DOHH2 (cell line): ENCODE results near the gene CEP131.
A peak's percentile ranks its signal among the peaks of the same experiment; 100 is the strongest.

Experiments
- EZH2phosphoT487 ChIP-seq: fragments of 200-600 bp; sonication (generic); IDR thresholded peaks from 2 replicates; pipeline ENCODE4 v1.6.1; 2017; ENCODE audit warnings: borderline replicate concordance, mild to moderate bottlenecking, antibody characterized with exemption, low read length, moderate library complexity, mixed read lengths
- TF ChIP-seq, protein P1 (sequence below): fragments of 200-600 bp; sonication (generic); IDR thresholded peaks from one replicate; pipeline ENCODE4 v1.5.1; 2014; ENCODE audit warnings: antibody characterized with exemption, mild to moderate bottlenecking, low read depth, low read length; ENCODE audit not compliant: poor library complexity, severe bottlenecking

DNA sequence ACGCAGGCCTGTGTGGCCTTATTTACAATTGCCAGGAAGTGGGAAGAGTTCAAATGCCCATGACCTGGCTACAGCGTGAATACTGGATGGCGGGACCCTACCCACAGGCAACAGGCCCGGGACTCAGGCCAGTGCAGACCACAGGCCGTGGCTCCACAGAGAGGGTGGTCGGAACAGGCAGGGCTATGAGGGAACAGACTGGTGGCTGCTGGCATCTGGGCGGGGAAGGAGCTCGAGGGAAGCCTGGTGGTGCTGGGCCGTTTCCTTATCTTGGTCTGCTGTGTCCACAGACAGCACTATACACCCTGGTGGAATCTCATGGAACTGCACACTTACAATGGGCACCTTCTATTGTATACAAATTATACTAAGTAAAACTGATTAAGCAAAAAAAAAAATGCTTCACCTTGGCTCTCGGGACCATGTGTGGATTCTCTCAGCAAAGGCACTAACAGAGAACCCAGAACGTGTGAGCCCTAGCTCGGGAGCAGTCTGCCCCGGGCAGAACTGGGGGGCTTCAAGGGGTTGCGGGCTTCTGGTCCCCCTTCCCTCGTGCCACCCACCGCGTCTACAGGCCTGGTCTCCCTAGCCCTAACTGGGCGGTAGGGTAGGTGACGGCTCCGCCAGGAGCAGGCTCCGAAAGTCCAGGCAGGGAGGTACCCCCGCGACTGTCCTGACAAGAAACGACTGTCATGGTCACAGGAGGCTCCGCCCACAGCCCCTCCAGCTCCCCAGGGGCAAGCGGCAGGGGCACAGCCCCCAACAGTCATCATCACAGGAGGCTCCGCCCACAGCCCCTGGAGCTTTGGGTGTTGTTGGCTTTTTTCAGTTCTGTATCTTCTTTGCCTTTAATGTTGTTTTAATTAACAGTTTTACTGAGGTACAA is 21.8 kb downstream of the CEP131 start:
- TF ChIP-seq, protein P1, sequence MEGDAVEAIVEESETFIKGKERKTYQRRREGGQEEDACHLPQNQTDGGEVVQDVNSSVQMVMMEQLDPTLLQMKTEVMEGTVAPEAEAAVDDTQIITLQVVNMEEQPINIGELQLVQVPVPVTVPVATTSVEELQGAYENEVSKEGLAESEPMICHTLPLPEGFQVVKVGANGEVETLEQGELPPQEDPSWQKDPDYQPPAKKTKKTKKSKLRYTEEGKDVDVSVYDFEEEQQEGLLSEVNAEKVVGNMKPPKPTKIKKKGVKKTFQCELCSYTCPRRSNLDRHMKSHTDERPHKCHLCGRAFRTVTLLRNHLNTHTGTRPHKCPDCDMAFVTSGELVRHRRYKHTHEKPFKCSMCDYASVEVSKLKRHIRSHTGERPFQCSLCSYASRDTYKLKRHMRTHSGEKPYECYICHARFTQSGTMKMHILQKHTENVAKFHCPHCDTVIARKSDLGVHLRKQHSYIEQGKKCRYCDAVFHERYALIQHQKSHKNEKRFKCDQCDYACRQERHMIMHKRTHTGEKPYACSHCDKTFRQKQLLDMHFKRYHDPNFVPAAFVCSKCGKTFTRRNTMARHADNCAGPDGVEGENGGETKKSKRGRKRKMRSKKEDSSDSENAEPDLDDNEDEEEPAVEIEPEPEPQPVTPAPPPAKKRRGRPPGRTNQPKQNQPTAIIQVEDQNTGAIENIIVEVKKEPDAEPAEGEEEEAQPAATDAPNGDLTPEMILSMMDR = peak; percentile 59
- TF ChIP-seq EZH2phosphoT487 = no peak
